Neuronal stem cell (in vitro differentiated cells): ENCODE data around the gene GPHN.

Source experiments
- DNase-seq: peaks from one replicate; pipeline ENCODE4 v3.0.0-alpha.2; 2013; ENCODE audit warnings: low spot score
- H2AFZ ChIP-seq: one replicate; pipeline ENCODE4 v1.6.1; 2013; ENCODE audit warnings: mild to moderate bottlenecking, low read length, inconsistent platforms
- H2AK5ac ChIP-seq: 2 replicates; pipeline ENCODE4 v1.6.1; 2013; ENCODE audit warnings: low read depth, mild to moderate bottlenecking, inconsistent platforms, low read length, moderate library complexity, mixed read lengths
- H2BK120ac ChIP-seq: 2 replicates; pipeline ENCODE4 v1.6.1; 2013; ENCODE audit warnings: low read depth, mild to moderate bottlenecking, inconsistent platforms, low read length, moderate library complexity, mixed read lengths
- H2BK12ac ChIP-seq: one replicate; pipeline ENCODE4 v1.6.1; 2013; ENCODE audit warnings: low read length, inconsistent platforms
- H2BK15ac ChIP-seq: 2 replicates; pipeline ENCODE4 v1.6.1; 2013; ENCODE audit warnings: mild to moderate bottlenecking, low read length, inconsistent platforms, mixed read lengths
- H2BK5ac ChIP-seq: one replicate; pipeline ENCODE4 v1.6.1; 2013; ENCODE audit warnings: inconsistent platforms, mild to moderate bottlenecking, low read length, moderate library complexity
- H3K14ac ChIP-seq: one replicate; pipeline ENCODE4 v1.6.1; 2013; ENCODE audit warnings: low read length, inconsistent platforms
- H3K18ac ChIP-seq: 2 replicates; pipeline ENCODE4 v1.6.1; 2013; ENCODE audit warnings: low read length, inconsistent platforms
- H3K23ac ChIP-seq: 2 replicates; pipeline ENCODE4 v1.6.1; 2013; ENCODE audit warnings: low read depth, mild to moderate bottlenecking, mixed read lengths, low read length, inconsistent platforms; ENCODE audit not compliant: poor library complexity
- H3K27ac ChIP-seq: replicated peaks from 3 replicates; pipeline ENCODE4 v1.5.1; 2013; ENCODE audit warnings: low read length, inconsistent platforms
- H3K27me3 ChIP-seq, 3 experiments: 2 replicates each; pipeline ENCODE4 v1.6.1; 2013; ENCODE audit warnings: low read length in 3 of 3, mild to moderate bottlenecking in 2 of 3, inconsistent platforms in 1 of 3, low read depth in 1 of 3, mixed read lengths in 1 of 3, moderate library complexity in 1 of 3; ENCODE audit not compliant: control insufficient read depth in 3 of 3, insufficient read depth in 3 of 3
- H3K36me3 ChIP-seq, 2 donors: replicated peaks in 1 of 2; 2 replicates each; pipeline ENCODE4 v1.6.1; 2013; ENCODE audit warnings: low read length in 2 of 2; ENCODE audit not compliant: control insufficient read depth in 2 of 2, insufficient read depth in 2 of 2
- H3K4ac ChIP-seq: 2 replicates; pipeline ENCODE4 v1.6.1; 2013; ENCODE audit warnings: inconsistent platforms, mild to moderate bottlenecking, low read length, moderate library complexity
- H3K4me1 ChIP-seq, 2 donors: 1 replicate in 1 of 2; 2 replicates in 1 of 2; pipeline ENCODE4 v1.6.1; 2013; ENCODE audit warnings: low read length in 2 of 2, low read depth in 1 of 2; ENCODE audit not compliant: control insufficient read depth in 2 of 2, insufficient read depth in 1 of 2
- H3K4me2 ChIP-seq: one replicate; pipeline ENCODE4 v1.6.1; 2013; ENCODE audit warnings: mild to moderate bottlenecking, low read length, inconsistent platforms; ENCODE audit not compliant: insufficient read depth, poor library complexity, severe bottlenecking
- H3K4me3 ChIP-seq, 2 donors: 2 replicates each; pipeline ENCODE4 v1.5.1; 2013; ENCODE audit warnings: low read length in 2 of 2, mild to moderate bottlenecking in 2 of 2, inconsistent platforms in 1 of 2, moderate library complexity in 1 of 2
- H3K79me1 ChIP-seq: one replicate; pipeline ENCODE4 v1.6.1; 2013; ENCODE audit warnings: low read depth, mild to moderate bottlenecking, inconsistent platforms, low read length, moderate library complexity
- H3K9ac ChIP-seq: one replicate; pipeline ENCODE4 v1.6.1; 2013; ENCODE audit warnings: mild to moderate bottlenecking, low read depth, low read length, inconsistent platforms; ENCODE audit not compliant: poor library complexity
- H3K9me3 ChIP-seq, 2 donors: replicated peaks in 1 of 2; 2 replicates each; pipeline versions ENCODE3 to v1.6.1; 2013; ENCODE audit warnings: low read length in 2 of 2, mild to moderate bottlenecking in 2 of 2, inconsistent platforms in 1 of 2, low read depth in 1 of 2, mixed read lengths in 1 of 2, moderate library complexity in 1 of 2; ENCODE audit not compliant: control insufficient read depth in 2 of 2, insufficient read depth in 1 of 2
- H4K8ac ChIP-seq: one replicate; pipeline ENCODE4 v1.6.1; 2013; ENCODE audit warnings: low read depth, mild to moderate bottlenecking, inconsistent platforms, low read length, moderate library complexity
- H4K91ac ChIP-seq: one replicate; pipeline ENCODE4 v1.6.1; 2013; ENCODE audit warnings: low read length, low read depth, mild to moderate bottlenecking, inconsistent platforms; ENCODE audit not compliant: poor library complexity
- WGBS, 2 donors: extraction: QIAGEN DNeasy Blood & Tissue Kit; methylation state at CpG; one replicate each; pipeline ENCODE4 v1.1.7; 2013; ENCODE audit warnings: missing lambda C conversion rate in 2 of 2, mixed read lengths in 1 of 2; ENCODE audit not compliant: insufficient read length in 2 of 2, insufficient replicate concordance in 1 of 2; ENCODE audit errors: extremely low coverage in 2 of 2; 5-methylcytosine and 5-hydroxymethylcytosine counted together

Gene GPHN

DNA sequence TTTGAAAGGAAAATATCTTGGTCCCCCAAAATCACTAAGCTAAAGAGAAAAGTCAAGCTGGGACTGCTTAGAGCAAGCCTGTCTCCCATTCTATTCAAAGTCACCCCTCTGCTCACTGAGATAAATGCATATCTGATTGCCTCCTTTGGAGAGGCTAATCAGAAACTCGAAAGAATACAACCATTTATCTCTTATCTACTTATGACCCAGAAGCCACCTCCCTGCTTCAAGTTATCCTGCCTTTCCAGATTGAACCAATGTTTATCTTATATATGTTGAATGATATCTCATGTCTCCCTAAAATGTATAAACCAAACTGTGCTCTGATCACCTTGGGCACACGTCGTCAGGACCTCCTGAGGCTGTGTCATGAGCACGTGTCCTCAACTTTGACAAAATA, 36.4 kb upstream of the GPHN start:
- Histone ChIP-seq H3K27me3 (no peaks in the 10 kb centered on the region), H3K14ac (no peak overlapping the region), H2BK5ac (no peak overlapping the region), H3K27ac (no peak overlapping the region), H3K23ac (no peak overlapping the region), H2BK12ac (no peak overlapping the region), H4K8ac (no peak overlapping the region), H3K9me3 (peaks cover 1 to 19% of the 10 kb centered on the region in 2 donors), H3K4me3 (no peak overlapping the region), H3K18ac (no peak overlapping the region), H2AFZ (no peak overlapping the region), H2AK5ac (no peak overlapping the region), H3K4me2 (no peak overlapping the region), H3K36me3 (no peaks in the 10 kb centered on the region), H3K4me1 (no peaks in the 10 kb centered on the region), H4K91ac (no peak overlapping the region), H2BK120ac (no peak overlapping the region), H2BK15ac (no peak overlapping the region), H3K4ac (no peak overlapping the region), H3K79me1 (no peaks in the 10 kb centered on the region), H3K9ac (no peak overlapping the region)
- DNase-seq: no peak
- WGBS, 2 donors: no CpG with 5 or more reads among the region's 4 CpGs

DNA sequence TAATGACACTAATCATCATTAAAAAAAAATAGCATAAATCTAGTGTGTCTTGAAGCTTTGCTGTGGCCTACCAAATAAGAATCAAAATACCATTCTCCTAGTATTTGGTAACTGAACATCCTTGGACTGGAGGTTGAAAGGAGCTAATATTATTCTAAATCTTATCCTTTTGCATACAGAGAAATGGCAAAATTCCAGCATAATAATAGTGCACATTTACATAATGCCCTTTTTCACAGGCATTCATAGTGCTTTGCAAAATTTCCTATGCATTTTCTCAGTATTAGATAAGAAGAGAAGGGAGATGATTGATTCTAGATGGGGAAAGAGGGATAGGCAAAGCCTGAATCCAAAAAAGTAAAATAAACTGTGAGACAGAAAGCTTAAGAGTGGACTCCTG, 35.7 kb upstream of the GPHN start:
- Histone ChIP-seq H3K79me1 (no peaks in the 10 kb centered on the region), H2BK15ac (no peak overlapping the region), H3K18ac (no peak overlapping the region), H3K4me1 (no peaks in the 10 kb centered on the region), H2BK12ac (no peak overlapping the region), H3K14ac (no peak overlapping the region), H3K9ac (no peak overlapping the region), H3K4ac (no peak overlapping the region), H2BK120ac (no peak overlapping the region), H2BK5ac (no peak overlapping the region), H3K27ac (no peak overlapping the region), H2AFZ (no peak overlapping the region), H3K4me2 (no peak overlapping the region), H2AK5ac (no peak overlapping the region), H3K4me3 (no peak overlapping the region), H4K8ac (no peak overlapping the region), H3K9me3 (peaks cover 1 to 19% of the 10 kb centered on the region in 2 donors), H3K23ac (no peak overlapping the region), H4K91ac (no peak overlapping the region), H3K27me3 (no peaks in the 10 kb centered on the region), H3K36me3 (no peaks in the 10 kb centered on the region)
- DNase-seq: no peak

DNA sequence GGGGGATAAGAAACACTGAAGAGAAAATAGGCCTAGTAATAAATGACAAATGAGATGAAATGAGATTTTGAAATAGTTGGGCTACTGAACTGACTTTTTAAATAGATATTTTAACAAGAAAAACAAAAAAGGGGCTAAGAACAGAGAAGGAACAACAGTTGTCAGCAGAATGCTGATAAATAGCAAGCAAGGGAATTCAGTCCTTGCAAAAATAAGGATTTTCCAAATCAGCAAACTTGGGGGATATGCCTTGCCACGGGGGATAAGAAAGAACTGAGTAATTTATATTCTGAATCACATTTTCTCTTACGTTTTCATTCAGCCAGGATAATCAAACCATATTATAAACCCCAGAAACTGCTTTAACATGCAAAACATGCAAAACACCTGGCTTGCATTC, 34.7 kb upstream of the GPHN start:
- Histone ChIP-seq H3K14ac (no peak overlapping the region), H3K4me3 (no peak overlapping the region), H2AFZ (no peak overlapping the region), H2BK120ac (no peak overlapping the region), H3K27me3 (no peaks in the 10 kb centered on the region), H2BK12ac (no peak overlapping the region), H3K23ac (no peak overlapping the region), H3K4me1 (no peaks in the 10 kb centered on the region), H2AK5ac (no peak overlapping the region), H3K18ac (no peak overlapping the region), H2BK5ac (no peak overlapping the region), H4K8ac (no peak overlapping the region), H3K9me3 (peaks cover 1 to 19% of the 10 kb centered on the region in 2 donors), H3K4me2 (no peak overlapping the region), H3K79me1 (no peaks in the 10 kb centered on the region), H3K4ac (no peak overlapping the region), H3K36me3 (no peaks in the 10 kb centered on the region), H2BK15ac (no peak overlapping the region), H3K27ac (no peak overlapping the region), H3K9ac (no peak overlapping the region), H4K91ac (no peak overlapping the region)
- WGBS, 2 donors: no CpG with 5 or more reads among the region's 2 CpGs
- no peak for DNase-seq

DNA sequence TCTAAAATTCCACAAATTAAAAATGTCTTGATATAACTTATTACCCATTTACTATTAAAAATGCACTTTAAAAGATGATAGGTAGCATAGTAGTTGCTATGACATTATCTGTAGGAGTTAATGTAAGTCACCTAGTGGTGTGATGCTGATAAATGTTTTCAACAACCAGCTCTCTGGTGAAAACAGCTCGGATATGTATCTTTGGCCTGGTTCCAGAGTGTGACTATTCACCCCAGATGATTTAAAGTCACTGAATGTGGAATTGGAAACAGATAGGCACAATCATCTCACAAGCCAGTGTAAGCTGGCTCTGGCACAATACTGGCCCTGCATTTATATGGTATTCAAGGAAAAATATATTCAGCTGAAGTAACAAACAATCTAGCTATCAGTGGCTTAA, 31.0 kb upstream of the GPHN start:
- Histone ChIP-seq H2BK120ac (no peak overlapping the region), H3K27ac (no peak overlapping the region), H2AK5ac (no peak overlapping the region), H3K79me1 (no peaks in the 10 kb centered on the region), H3K4ac (no peak overlapping the region), H4K91ac (no peak overlapping the region), H2BK12ac (no peak overlapping the region), H3K4me2 (no peak overlapping the region), H3K23ac (no peak overlapping the region), H3K9me3 (peaks cover 0 to 2% of the 10 kb centered on the region in 2 donors), H3K36me3 (no peaks in the 10 kb centered on the region), H3K4me3 (no peak overlapping the region), H2BK15ac (no peak overlapping the region), H2AFZ (no peak overlapping the region), H3K27me3 (no peaks in the 10 kb centered on the region), H4K8ac (no peak overlapping the region), H3K14ac (no peak overlapping the region), H2BK5ac (no peak overlapping the region), H3K18ac (no peak overlapping the region), H3K9ac (no peak overlapping the region), H3K4me1 (no peaks in the 10 kb centered on the region)
- WGBS, 2 donors: no CpG with 5 or more reads among the region's 1 CpG
- no peak for DNase-seq
